NCI-H2107 (cell line): ENCODE data around the gene SPTB.

Experiments used
- DNase-seq: peaks from one replicate; lab custom pipeline; 2025; lab: John Stamatoyannopoulos, UW

The SPTB gene

GRCh38 chr14:64850369-64851137 is 29.2 kb downstream of the SPTB start:
- no peak for DNase-seq

- DNase-seq: no peak
Observed at GRCh38 chr14:64849940-64850339, 29.8 kb downstream of the SPTB start.

DNA sequence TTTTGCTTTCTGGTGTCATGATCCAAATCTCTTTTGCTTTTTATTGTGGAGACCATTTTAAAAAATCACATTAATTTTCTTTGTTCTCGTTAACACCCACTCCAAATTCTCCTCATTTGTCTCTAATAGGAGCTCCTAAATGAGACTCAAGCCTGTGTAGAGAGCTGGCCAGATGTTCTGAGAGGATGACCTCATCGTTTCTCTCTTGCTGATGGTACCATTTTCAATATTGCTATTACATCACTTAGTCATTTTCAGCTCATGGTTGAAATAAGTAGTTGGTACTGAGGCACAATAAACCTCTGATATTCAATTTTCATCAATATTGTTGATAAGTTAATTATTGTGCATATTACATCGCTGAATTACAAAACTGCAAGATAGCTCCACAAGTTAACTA is 31.5 kb downstream of the SPTB start:
- no peak for DNase-seq

- DNase-seq: no peak
Observed at GRCh38 chr14:64846319-64846718, 33.4 kb downstream of the SPTB start.

- peak; percentile 64 for DNase-seq
Observed at GRCh38 chr14:64845878-64846277, 33.8 kb downstream of the SPTB start.

DNA sequence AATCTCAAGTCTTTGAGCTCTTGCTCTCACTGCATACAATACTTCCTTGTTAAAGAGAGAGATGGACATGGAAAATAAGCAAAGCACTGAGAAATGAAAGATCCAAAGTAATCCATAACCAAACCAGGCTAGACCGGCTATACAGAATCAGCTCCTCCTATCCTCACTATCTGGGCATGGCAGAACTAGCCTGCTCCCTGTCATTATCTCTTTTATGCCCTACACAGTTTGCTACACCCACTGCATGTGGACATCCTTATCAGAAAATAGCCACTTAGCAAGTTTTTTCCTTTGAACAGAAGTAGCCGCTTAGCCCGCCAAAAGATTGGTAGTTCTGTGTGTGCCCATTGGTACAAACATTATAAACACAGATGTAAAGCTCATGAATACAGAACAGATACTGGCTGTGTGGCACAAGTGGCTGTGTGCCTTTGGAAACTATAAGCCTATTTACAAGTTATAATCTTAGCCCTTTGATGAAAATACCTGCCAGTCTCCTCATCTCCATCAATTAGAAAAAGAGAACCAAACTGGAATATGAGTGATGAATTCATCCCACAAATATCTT is 34.7 kb downstream of the SPTB start:
- DNase-seq: no peak

- no peak for DNase-seq
Observed at GRCh38 chr14:64844272-64844671, 35.4 kb downstream of the SPTB start.

DNA sequence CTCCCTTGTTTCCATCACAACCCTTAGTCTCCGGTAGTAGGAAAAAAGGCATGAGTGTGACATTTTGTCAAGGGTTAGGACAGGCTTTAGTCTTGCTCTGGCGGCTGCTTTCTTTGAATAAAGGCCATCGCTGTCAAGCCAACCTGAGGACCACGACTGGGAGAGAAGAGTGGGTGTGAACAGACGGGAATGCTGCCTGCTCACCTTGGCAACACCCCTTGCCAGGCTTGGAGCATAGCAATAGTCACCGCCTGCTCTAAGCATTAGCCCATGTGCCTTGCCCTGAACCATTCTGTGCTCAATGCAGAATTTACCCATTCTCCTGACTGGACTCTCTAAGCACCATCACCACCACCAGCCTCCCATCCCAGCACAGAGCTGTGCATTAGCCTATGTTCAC is 36.2 kb downstream of the SPTB start:
- no peak for DNase-seq

GRCh38 chr14:64841772-64842750 is 37.6 kb downstream of the SPTB start:
- no peak for DNase-seq

DNA sequence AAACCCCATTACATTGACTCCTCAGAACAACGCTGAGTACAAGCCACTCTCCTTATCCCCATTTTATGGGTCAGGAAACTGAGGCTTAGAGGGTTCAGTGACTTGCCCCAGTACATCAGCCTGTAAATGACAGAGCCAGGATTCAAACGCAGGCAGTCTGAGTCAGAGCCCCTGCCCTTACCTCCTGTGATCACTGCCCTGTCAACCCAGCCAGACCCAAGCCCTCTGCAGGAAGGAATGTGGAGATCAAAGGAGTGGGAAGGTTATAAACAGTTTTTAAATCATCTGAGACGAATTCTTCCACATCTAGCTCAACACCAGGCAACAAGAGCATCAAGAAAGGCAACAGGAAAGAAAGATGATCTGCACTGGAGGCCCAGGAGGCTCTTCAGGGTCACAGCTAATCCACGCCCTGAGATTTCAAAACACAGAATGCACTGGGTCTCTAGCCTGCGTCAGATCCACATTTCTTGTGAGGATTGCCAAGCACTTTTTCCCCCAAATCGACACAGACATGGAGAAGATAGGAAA is 38.5 kb downstream of the SPTB start:
- DNase-seq: no peak

- no peak for DNase-seq
Observed at GRCh38 chr14:64838656-64839055, 41.1 kb downstream of the SPTB start.

GRCh38 chr14:64835431-64835830 is 44.3 kb downstream of the SPTB start:
- DNase-seq: no peak

DNA sequence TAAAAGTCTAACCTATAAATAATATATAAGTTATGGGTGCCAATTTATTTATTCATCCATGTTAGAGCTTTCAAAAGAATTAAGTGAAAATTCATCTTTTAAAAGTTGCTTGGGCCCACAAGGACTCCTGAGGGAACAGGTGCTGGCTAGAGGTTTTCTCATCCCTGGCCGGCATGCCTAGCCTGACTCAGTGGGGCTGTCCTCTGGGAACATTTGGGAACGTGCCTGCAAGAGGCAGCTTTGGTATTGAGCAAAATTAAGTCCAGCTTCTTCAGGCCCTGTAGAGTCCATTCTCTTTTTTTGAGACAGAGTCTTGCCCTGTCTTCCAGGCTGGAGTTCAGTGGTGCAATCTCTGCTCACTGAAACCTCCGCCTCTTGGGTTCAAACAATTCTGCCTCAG is 44.7 kb downstream of the SPTB start:
- no peak for DNase-seq

GRCh38 chr14:64831419-64831818 is 48.3 kb downstream of the SPTB start:
- DNase-seq: no peak

- no peak for DNase-seq
Observed at GRCh38 chr14:64830961-64831360, 48.7 kb downstream of the SPTB start.

- no peak for DNase-seq
Observed at GRCh38 chr14:64828071-64828470, 51.6 kb downstream of the SPTB start.

GRCh38 chr14:64826845-64827244 is 52.9 kb downstream of the SPTB start:
- no peak for DNase-seq

DNA sequence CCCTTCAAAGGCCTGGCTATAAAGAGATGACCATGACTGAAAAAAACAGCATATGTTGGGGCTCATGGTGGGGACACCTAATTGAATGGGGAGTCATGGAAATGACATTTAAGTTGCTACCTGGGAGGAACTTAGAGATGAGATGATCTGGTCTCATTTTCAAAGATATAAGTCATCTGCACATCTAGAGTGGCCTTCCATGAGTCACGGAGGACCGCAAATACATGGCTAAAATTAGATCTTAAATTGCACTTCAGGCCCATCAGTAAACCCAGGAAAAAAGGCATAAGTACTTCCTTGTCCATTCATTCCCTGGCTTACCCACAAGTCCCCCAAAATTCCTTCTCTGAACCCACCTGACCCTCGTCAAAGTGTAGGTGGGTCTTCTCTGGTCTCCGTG is 53.4 kb downstream of the SPTB start:
- no peak for DNase-seq

GRCh38 chr14:64825509-64825908 is 54.2 kb downstream of the SPTB start:
- DNase-seq: no peak

DNA sequence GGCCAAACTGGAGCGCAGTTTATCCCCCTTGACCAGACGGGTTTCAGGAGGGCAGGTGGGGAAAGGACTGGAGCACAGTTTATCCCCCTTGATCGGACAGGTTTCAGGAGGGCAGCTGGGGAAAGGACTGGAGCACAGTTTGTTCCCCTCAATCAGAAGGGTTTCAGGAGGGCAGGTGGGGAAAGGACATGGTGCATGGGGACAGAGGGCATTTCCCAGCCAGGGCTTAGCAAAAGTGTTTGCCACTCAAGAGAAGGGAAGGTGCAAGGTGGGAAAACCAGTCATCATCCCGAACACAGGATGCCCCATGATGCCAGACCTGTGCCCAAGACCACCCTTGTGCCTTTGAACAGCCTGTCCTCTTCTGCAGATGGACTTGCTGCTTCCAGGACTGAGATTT is 54.7 kb downstream of the SPTB start:
- DNase-seq: no peak

- no peak for DNase-seq
Observed at GRCh38 chr14:64824471-64824870, 55.2 kb downstream of the SPTB start.

DNA sequence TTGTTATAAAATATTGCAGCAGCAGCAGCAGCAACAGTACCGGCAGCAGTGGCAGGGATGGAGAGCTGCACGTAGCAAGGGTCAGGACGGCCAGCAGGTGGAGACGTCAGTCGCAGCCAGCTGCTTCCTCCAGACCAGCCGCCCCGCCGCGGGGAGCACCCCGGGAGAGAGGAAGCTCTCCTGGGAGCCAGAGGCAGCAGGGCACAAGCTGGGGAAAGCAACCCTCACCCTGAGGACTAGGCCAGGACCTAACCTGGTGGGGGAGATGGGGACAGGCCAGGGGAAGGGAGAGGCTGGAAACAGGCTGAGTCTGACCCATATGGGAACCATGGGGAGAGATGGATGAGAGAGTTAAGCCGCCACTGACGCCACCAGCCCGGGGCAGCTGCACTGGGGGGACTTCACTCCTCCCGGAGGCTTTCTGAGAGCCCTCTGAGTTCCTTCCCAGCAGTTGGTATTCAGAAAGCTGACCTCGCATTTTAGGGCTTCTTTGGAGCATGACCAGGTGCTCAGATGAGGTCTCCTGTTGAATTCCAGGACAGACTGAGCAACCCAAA is 56.3 kb downstream of the SPTB start:
- peak; percentile 76 for DNase-seq
